ENCODE results near the gene SMAP2. TPM values are rescaled to one million over a fixed set of nuclear protein-coding genes. Genes with fewer than 3 reads are reported as not detected.
A peak's percentile ranks its signal among the peaks of the same experiment; 100 is the strongest.

The SMAP2 gene
- total and polyA plus RNA-seq, 10 of the 15 experiments (the other 5 are each of a cell fraction or from before 2014, with no cell fraction given), result 33.4 to 177 (median 105) TPM

- TF ChIP-seq HSF1 (IDR thresholded peaks at IDR 0.05; ENCODE audit: low read depth, low read length) (no peak; the same call in 1 of the 2 replicates), ZNF217 (IDR thresholded peaks at IDR 0.05) (peak; percentile 26; the same call in 1 of the 2 replicates), ZBED1 (IDR thresholded peaks at IDR 0.05; ENCODE audit: borderline replicate concordance) (peak; percentile 96), MAX (IDR thresholded peaks at IDR 0.05; ENCODE audit: low read depth, low read length) (no peak; the same call in 1 of the 2 replicates), ZZZ3 (IDR thresholded peaks at IDR 0.05; ENCODE audit: control insufficient read depth, insufficient read length, low read depth) (no peak), SPI1 (IDR thresholded peaks at IDR 0.05; ENCODE audit: borderline replicate concordance, insufficient read depth, low read depth, low read length) (no peak), MYB (IDR thresholded peaks at IDR 0.05; ENCODE audit: borderline replicate concordance, low read depth, low read length) (no peak), PKNOX1 (IDR thresholded peaks at IDR 0.05) (peak; percentile 92), KDM1A (IDR thresholded peaks at IDR 0.05; ENCODE audit: borderline replicate concordance) (no peak), NBN (IDR thresholded peaks at IDR 0.05) (peak; percentile 95), NR2C1 (IDR thresholded peaks at IDR 0.05) (no peak), TCF7 (IDR thresholded peaks at IDR 0.05; ENCODE audit: borderline replicate concordance) (peak; percentile 97), ZBTB40 (IDR thresholded peaks at IDR 0.05; ENCODE audit: borderline replicate concordance) (peak; percentile 88), RBBP5 (conservative IDR thresholded peaks at IDR 0.05) (no peak), POLR2AphosphoS2 (IDR thresholded peaks at IDR 0.05; ENCODE audit: low read depth, low read length) (peak; percentile 74), NR2C2 (IDR thresholded peaks at IDR 0.05; ENCODE audit: borderline replicate concordance, control insufficient read depth, insufficient read length, low read depth) (no peak), IKZF2 (IDR thresholded peaks at IDR 0.05) (peak; percentile 86 to 90), RFX5 (IDR thresholded peaks at IDR 0.05; ENCODE audit: low read depth, low read length) (no peak), FOXK2 (IDR thresholded peaks at IDR 0.05) (no peak), YBX1 (IDR thresholded peaks at IDR 0.05) (no peak), ASH2L (IDR thresholded peaks at IDR 0.05; ENCODE audit: borderline replicate concordance, low read depth) (peak; percentile 10; the same call in 1 of the 2 replicates), MTA3 (IDR thresholded peaks at IDR 0.05; ENCODE audit: borderline replicate concordance, low read length) (peak; percentile 90; the same call in 1 of the 2 replicates), JUNB (IDR thresholded peaks at IDR 0.05) (peak; percentile 95), MEF2A (IDR thresholded peaks at IDR 0.05; ENCODE audit: insufficient read depth, low read depth, low read length) (peak; percentile 93), EZH2 (IDR thresholded peaks at IDR 0.05; ENCODE audit: borderline replicate concordance, control insufficient read depth, low read depth, low read length) (no peak)
These were observed 12.2 kb downstream of the SMAP2 start (continued) for GRCh38 chr1:40385437-40386358.

Data from GM12878 (cell line).